Stimulated activated CD8-positive, alpha-beta memory T cell treated with anti-CD3 and anti-CD28 coated beads, Interleukin-7, amount 100 ng/mL, for 24 hours (primary cell): ENCODE measurements around the gene KIAA1549.
"Not testable (repeated sequence)": the region's sequence is repeated elsewhere in the genome, so short reads cannot be mapped to it uniquely, and the experiment has no call there.

Source experiments
- DNase-seq: peaks from one replicate; pipeline ENCODE4 v3.0.0-alpha.2; 2020; ENCODE audit warnings: low read depth

KIAA1549 gene

DNA sequence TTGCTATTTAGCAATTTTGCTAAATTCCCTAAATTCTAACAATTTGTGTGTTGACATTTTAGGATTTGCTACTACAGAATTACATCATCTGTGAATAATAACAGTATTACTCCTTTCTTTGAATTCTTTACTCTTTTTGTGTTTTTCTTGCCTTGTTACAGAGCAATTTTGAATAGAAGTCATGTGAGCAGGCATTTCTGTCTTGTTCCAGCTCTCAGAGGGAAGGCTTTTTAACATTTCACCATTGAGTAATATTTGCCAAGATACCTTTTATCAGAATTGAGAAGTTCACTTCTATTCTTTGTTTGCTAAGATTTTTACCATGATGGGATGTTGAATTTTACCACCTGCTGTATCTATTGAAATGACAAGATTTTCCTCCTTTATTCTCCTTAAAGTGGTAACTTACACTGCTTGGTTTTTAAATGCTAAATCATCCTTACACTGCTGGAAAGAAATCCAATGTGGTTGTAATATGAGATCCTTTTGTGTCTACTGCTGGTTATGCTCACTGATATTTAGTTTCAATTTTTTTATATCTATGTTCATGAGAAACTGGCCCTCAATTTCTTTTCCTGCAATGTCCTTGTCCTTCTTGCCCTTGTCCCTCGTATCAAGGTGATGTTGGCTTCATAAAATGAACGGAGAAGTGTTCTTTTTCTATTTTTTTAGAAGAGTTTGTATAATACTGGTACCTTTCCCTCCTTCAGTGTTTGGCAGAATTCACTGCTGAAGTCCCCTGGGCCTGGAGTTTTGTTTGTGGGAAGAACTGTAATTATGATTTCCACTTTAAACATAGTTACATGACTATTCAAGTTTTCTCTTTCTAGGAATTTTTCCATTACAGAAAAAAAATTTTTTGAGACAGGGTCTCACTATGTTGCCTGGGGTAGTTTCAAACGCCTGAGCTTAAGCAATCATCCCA, 132.9 kb downstream of the KIAA1549 start:
- no peak for DNase-seq

GRCh38 chr7:138845711-138846110, 135.5 kb downstream of the KIAA1549 start:
- no peak for DNase-seq

DNA sequence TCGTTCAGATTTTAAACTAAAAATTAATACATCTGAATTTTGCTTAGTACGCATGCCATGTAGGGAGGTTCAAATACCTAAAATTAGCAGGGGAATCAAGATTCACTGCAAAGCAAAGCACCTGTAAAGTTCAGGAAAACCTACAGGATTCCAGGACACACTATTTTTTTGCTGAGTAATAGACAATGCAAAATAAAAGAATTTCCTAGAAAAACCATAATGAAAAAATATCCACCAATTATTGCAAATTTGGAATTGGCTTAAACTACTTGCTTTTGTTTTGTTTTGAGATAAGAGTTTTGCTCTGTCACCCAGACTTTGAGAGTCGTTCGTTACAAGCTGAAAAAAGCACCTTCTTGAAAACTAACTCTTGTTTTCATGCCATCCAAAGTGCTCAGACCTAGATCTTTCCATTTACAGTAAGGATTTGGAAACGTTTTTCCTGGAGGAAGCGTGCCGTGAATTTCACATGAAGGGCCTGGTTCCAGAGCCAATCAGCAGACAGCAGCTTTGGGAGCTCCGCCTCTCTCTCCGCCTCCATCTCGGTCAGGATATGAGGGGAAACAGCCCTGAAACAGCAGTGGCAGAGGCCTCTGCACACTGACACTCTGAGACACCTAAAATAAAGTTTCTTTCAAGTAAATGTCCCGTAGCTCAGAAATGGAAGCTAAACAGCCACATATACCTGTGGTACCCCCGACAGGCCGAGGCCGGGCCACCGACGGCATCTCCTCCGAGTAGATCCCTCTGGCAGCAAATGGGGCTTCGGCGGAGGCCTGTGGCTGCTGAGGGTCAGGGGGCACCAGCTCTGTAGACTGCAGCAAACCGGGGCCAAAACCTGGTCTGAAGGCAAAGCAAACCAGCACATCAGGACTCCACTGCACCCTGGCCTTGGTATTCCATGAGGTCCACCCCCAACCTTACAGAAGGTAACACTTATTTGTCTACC, 137.3 kb downstream of the KIAA1549 start:
- DNase-seq: no peak

DNA sequence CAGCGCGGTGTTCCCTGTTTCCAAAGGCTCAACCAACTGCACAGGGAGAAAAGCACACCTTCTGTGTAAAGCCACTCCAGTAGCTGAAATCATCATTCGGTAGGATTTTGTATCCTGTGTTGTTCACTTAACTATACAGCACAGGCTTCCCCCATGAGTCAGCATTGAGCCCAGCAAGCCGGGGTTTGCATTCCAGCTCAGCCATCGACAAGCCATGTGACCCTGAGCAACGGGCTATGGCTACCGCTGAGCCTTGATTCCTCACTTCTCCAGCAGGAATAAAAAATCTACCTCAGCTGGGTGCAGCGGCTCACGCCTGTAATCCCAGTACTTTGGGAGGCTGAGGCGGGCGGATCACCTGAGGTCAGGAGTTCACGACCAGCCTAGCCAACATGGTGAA, 139.1 kb downstream of the KIAA1549 start:
- DNase-seq: no peak

- DNase-seq: no peak
Measured at GRCh38 chr7:138838166-138838565, 143.0 kb downstream of the KIAA1549 start.

GRCh38 chr7:138837627-138838026, 143.6 kb downstream of the KIAA1549 start:
- DNase-seq: no peak

DNA sequence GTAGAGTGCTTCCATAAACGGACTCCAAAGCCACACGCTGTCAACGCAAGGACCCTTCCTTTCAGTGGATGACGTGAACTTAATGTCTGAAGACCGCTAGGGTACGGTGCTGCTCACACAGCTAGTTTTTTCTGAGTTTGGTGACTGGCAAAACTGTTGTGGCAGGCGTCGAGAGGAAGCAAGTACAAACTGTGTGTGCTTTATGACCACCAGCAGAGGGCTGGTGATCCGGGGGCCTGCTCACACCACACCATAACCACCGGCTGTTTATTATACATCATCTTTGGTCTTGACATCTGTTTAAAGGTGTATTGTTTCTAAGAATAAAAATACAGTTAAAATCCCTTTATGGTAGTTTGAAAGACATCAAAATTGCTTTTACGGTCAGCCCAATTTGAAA, 146.1 kb downstream of the KIAA1549 start:
- DNase-seq: no peak

- DNase-seq: no peak
Measured at GRCh38 chr7:138834583-138834982, 146.6 kb downstream of the KIAA1549 start.

GRCh38 chr7:138833596-138833995, 147.6 kb downstream of the KIAA1549 start:
- no peak for DNase-seq

- no peak for DNase-seq
Measured at GRCh38 chr7:138832966-138833365, 148.2 kb downstream of the KIAA1549 start.

- DNase-seq: no peak
Measured at GRCh38 chr7:138829335-138829734, 151.9 kb downstream of the KIAA1549 start.

DNA sequence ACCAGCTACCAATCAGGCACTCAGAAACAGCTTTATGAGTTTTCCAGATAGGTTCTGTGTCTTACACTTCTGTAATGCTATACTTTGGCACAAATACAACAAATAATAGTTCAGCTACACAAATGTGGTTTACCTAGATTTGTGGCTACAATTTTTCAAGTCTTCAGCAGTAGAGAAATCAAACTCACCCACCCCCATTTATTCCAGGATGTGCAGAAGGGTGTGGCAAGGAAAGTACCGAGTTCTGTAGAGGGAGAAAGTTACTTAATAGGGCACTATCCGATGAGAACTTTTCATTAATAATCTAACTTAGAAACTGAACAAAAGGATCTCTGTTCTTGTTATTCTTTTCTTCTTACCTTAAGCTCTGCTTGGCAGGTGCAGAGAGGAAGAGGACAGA, 152.9 kb downstream of the KIAA1549 start:
- no peak for DNase-seq

- DNase-seq: no peak
Measured at GRCh38 chr7:138825049-138825721, 156.0 kb downstream of the KIAA1549 start.

- DNase-seq: no peak
Measured at GRCh38 chr7:138822867-138823535, 158.2 kb downstream of the KIAA1549 start.

DNA sequence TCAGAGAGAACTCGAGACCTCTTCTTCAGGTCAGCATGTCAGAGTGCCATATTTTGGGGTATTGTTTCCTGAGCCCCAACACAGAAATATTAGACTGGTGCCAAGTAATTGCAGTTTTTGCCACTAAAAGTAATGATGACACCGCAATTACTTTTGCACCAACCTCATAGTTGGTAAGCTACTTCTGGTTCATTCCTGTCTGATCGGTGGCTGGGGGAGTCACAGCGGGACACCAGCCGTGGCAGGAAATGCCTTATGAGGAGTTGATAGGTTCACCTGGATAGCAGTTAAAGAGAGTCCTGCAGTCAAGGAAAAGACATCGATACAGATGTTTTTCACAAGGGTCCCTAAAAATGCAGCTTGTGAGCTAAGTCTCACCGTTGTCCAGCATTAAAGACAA, 159.3 kb downstream of the KIAA1549 start:
- no peak for DNase-seq

- no peak for DNase-seq
Measured at GRCh38 chr7:138819625-138820024, 161.6 kb downstream of the KIAA1549 start.

- DNase-seq: no peak
Measured at GRCh38 chr7:138816650-138817049, 164.5 kb downstream of the KIAA1549 start.

- DNase-seq: no peak
Measured at GRCh38 chr7:138814816-138815332, 166.3 kb downstream of the KIAA1549 start.

DNA sequence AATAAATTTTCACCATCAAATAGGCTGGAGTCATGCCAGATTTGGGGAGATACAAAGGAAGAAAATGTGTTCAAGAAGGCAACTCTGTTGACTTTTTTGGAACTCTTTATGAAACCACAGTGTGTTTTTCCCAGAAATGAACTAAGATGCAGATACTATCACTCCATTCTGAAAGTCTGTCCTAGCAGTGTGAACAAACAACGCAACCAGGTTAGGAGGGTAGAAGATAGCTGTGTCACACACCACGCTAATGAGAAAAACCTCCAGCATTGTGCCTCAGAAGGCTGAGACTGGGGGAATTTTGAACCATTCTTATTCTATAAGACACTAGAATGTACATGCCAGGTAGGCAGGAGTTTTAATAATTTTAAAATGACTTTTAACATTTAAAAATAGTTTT, 167.2 kb downstream of the KIAA1549 start:
- no peak for DNase-seq

DNA sequence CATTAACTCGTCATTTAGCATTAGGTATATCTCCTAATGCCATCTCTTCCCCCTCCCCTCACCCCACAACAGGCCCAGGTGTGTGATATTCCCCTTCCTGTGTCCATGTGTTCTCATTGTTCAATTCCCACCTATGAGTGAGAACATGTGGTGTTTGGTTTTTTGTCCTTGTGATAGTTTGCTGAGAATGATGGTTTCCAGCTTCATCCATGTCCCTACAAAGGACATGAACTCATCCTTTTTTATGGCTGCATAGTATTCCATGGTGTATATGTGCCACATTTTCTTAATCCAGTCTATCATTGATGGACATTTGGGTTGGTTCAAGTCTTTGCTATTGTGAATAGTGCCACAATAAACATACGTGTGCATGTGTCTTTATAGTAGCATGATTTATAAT, 169.9 kb downstream of the KIAA1549 start:
- not testable (repeated sequence) for DNase-seq

DNA sequence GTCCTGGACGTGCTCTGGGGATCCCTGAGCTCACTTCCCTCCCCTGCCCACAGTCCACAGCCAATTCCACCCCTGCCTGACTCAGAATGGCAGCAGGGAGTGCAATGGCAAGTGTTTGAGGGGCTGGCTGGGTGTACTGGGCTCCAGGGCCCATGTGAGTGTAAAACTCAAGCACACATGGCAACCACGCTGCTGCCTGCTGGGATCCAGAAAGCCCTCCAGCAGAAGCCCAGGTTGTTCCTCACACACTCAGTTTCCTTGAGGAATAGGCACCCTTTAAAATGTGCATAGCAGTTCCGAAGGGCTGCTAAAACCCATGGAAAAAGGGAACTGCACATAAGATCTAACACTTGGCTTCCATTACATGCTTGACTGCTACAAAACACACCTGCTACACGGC, 171.8 kb downstream of the KIAA1549 start:
- no peak for DNase-seq
